Thyroid gland (tissue), 4 donors: Measurements from ENCODE around the gene LGR4. TPM values are rescaled to one million over a fixed set of nuclear protein-coding genes. Genes with fewer than 3 reads are reported as not detected.

Experiments used
- DNase-seq, 2 donors: peaks; one replicate each; pipeline ENCODE4 v3.0.0-alpha.2; 2019
- H3K27ac ChIP-seq, 3 donors: fragments of 200-600 bp; sonication (generic); 1 replicate in 2 of 3; 2 replicates in 1 of 3; pipeline ENCODE4 v1.5.1; 2016 to 2019; ENCODE audit warnings: mild to moderate bottlenecking in 1 of 3, moderate library complexity in 1 of 3
- H3K27me3 ChIP-seq: fragments of 200-600 bp; sonication (generic); one replicate; pipeline ENCODE4 v1.5.1; 2019
- H3K36me3 ChIP-seq, 2 donors: fragments of 200-600 bp; sonication (generic); one replicate each; pipeline ENCODE4 v1.5.1; 2016 to 2019
- H3K4me1 ChIP-seq, 2 donors: fragments of 200-600 bp; sonication (generic); one replicate each; pipeline ENCODE4 v1.5.1; 2017 to 2019
- H3K4me3 ChIP-seq, 3 donors: fragments of 200-600 bp; sonication (generic); replicated peaks in 1 of 3; 1 replicate in 2 of 3; 2 replicates in 1 of 3; pipeline ENCODE4 v1.5.1; 2016; ENCODE audit warnings: mild to moderate bottlenecking in 1 of 3
- H3K9me3 ChIP-seq: fragments of 200-600 bp; sonication (generic); one replicate; pipeline ENCODE4 v1.5.1; 2017
- POLR2A ChIP-seq, 2 donors: fragments of 450-650 bp; IDR thresholded peaks; one replicate each; pipeline ENCODE4 v1.6.1; 2017; ENCODE audit warnings: antibody characterized with exemption in 2 of 2, mild to moderate bottlenecking in 2 of 2, moderate library complexity in 1 of 2
- WGBS, 2 donors: methylation state at CpG; one replicate each; pipeline ENCODE4 v1.1.5; 2017; 5-methylcytosine and 5-hydroxymethylcytosine counted together
- intact Hi-C: fragments of 100-400 bp; cut with DNase I; formaldehyde crosslinking; loops from one replicate; pipeline ENCODE4 v1.15.1; 2023
- total RNA-seq, 4 donors: library from RNA; depleted of rRNA; stranded (reverse); fragments of >200 nt; gene quantifications; one replicate each; pipeline ENCODE4 v1.2.3, GENCODE V29; 2016
- TF ChIP-seq, protein P1 (sequence below), 6 experiments: fragments of 200-600 bp in 3 of 6; fragments of 450-650 bp in 3 of 6; sonication (generic) in 3 of 6; IDR thresholded peaks; one replicate each; pipeline ENCODE4 v1.5.1; 2016 to 2019; ENCODE audit warnings: antibody characterized with exemption in 6 of 6, mild to moderate bottlenecking in 2 of 6, inconsistent platforms in 1 of 6, moderate library complexity in 1 of 6

The LGR4 gene
- total RNA-seq, 4 donors from 2014 or later = 40.8 to 62.1 (median 50.2) TPM

DNA sequence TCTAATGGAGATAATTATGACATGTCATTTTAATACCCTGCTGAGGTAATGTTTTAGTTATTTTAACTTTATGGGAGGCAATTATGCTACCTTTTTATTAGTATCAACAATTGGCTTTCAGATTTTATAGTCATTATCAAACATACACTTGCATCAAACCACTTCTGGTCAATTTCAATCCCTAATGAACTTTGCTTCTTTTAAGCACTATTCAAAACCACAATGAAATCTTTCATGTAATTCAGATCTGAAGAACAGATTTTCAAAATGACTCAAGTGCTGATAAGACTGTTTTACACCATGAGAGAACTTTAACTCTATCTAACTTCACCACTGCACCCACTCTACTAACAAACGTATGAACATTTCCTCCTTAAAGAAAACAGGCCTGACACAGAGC, 83.7 kb downstream of the LGR4 start:
- Histone ChIP-seq H3K4me1 (peaks cover 12 to 27% of the 10 kb centered on the region in 2 donors), H3K4me3 (no peak overlapping the region), H3K9me3 (no peaks in the 10 kb centered on the region), H3K27me3 (no peaks in the 10 kb centered on the region), H3K27ac (no peak overlapping the region), H3K36me3 (no peaks in the 10 kb centered on the region)
- TF ChIP-seq POLR2A (IDR thresholded peaks at IDR 0.05) = no peak
- TF ChIP-seq, protein P1, sequence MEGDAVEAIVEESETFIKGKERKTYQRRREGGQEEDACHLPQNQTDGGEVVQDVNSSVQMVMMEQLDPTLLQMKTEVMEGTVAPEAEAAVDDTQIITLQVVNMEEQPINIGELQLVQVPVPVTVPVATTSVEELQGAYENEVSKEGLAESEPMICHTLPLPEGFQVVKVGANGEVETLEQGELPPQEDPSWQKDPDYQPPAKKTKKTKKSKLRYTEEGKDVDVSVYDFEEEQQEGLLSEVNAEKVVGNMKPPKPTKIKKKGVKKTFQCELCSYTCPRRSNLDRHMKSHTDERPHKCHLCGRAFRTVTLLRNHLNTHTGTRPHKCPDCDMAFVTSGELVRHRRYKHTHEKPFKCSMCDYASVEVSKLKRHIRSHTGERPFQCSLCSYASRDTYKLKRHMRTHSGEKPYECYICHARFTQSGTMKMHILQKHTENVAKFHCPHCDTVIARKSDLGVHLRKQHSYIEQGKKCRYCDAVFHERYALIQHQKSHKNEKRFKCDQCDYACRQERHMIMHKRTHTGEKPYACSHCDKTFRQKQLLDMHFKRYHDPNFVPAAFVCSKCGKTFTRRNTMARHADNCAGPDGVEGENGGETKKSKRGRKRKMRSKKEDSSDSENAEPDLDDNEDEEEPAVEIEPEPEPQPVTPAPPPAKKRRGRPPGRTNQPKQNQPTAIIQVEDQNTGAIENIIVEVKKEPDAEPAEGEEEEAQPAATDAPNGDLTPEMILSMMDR (IDR thresholded peaks at IDR 0.05) = no peak
- WGBS, 2 donors = 87 to 88% methylated on average over 1 of the region's 1 CpG
- intact Hi-C loops = no loop called here
- DNase-seq = no peak

DNA sequence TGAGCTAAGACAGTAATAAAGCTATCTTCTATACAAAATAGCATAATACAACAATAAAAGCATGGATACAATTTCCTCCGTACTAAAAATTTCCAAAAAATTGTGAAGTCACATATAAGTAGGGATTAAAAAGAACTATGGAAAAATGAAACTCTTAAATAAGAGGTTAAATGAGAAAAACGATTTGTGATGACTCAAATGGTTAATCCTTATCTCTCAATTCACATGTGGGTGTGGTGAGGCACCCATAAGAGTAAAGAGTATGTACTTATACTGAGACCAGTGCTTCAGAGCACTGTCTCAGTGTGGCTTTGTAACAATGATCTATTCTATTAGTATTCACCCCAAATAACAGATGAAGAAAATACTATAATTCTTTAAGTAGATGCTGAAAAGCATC, 84.6 kb downstream of the LGR4 start:
- no peaks in the 10 kb centered on the region for H3K9me3 ChIP-seq
- H3K4me1 ChIP-seq = peaks cover 11 to 27% of the 10 kb centered on the region in 2 donors
- H3K4me3 ChIP-seq = no peak overlapping the region
- no peak overlapping the region for H3K27ac ChIP-seq
- H3K36me3 ChIP-seq = no peaks in the 10 kb centered on the region
- TF ChIP-seq, protein P1 (IDR thresholded peaks at IDR 0.05) = no peak
- no peak for TF ChIP-seq POLR2A (IDR thresholded peaks at IDR 0.05)
- no peaks in the 10 kb centered on the region for H3K27me3 ChIP-seq
- intact Hi-C loops = no loop called here
- WGBS, 2 donors = 19 to 46% methylated on average over 2 of the region's 2 CpGs
- DNase-seq = no peak

DNA sequence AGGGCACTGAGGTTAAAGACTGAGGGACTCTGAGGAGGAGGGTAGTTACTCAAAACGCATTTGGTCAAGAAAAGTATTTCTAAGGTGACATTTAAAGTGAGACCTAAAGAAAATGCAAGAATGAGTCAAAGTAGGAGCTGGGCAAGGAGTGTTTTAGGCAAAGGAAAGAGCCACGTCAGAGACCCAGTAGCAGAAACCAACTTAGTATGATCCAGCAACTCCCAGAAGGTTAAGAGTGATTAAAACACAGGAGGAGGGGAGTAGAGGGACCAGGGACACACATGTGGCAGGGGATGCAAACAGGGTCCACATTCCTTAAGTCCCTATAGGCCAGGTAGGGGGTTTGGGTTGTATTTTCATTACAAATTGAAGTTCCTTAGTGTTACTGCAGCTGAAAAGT, 85.2 kb downstream of the LGR4 start:
- no peaks in the 10 kb centered on the region for H3K9me3 ChIP-seq
- TF ChIP-seq, protein P1 (IDR thresholded peaks at IDR 0.05) = no peak
- TF ChIP-seq POLR2A (IDR thresholded peaks at IDR 0.05) = no peak
- H3K4me3 ChIP-seq = no peak overlapping the region
- no peak for DNase-seq
- intact Hi-C loops = no loop called here
- WGBS, 2 donors = 46 to 49% methylated on average over 2 of the region's 2 CpGs
- peaks cover 7 to 25% of the 10 kb centered on the region in 2 donors for H3K4me1 ChIP-seq
- H3K27ac ChIP-seq = no peak overlapping the region
- H3K27me3 ChIP-seq = no peaks in the 10 kb centered on the region
- no peaks in the 10 kb centered on the region for H3K36me3 ChIP-seq

DNA sequence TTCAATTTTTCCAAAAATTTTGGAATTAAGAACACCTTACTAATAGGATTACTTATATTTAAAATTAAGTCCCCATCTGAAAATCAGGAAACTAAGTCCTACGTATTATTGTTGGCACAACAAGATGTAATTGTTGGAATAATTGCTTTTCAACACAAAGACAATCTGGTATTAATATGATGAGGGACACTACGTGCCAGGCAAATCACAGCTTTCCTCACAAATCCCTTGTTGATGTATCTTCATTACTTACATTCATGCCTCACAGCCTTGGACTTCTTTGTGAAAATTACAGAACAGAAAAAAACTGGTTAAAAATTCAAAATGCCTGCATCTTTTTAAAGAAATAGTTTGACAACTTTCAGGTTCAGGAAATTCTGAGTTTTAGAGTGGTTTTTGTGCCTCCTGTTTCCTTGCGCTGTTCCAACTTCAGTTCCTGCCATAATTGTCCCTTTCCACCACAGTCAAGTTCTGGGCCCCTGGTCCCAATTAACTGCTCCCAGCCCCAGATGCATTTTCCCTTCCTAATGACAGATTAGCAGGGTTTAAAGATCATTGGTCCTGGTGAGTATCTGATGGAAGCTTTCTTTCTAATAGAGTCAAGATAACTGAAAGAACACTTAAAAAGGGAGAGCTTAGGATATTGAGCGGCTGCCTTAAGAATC, 86.3 kb downstream of the LGR4 start:
- TF ChIP-seq POLR2A (IDR thresholded peaks at IDR 0.05) = no peak
- TF ChIP-seq, protein P1 (IDR thresholded peaks at IDR 0.05) = no peak
- peaks cover 0 to 17% of the 10 kb centered on the region in 2 donors for H3K4me1 ChIP-seq
- intact Hi-C loops = no loop called here
- H3K9me3 ChIP-seq = no peaks in the 10 kb centered on the region
- no peak overlapping the region for H3K4me3 ChIP-seq
- WGBS, 2 donors = 87 to 93% methylated on average over 4 of the region's 4 CpGs
- H3K36me3 ChIP-seq = no peaks in the 10 kb centered on the region
- DNase-seq = no peak
- no peak overlapping the region for H3K27ac ChIP-seq
- no peaks in the 10 kb centered on the region for H3K27me3 ChIP-seq

DNA sequence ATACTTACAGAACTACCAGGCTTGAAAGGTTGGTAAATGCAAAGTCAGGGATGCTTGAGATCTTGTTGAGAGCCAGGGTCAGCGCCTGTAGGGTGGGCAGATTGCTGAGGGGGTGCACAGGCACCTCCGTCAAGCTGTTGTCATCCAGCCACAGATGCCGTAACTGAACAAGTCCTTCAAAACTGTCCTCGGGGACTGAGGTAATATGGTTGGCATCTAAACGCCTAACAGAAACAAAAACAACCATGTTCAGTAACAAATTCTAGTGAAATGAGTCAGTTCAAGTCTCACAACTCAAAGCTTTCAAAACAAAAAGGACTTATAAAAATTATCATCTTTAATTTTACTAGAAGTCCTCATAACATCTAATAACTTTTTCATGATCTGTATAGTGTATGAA, 87.3 kb downstream of the LGR4 start:
- intact Hi-C loops = no loop called here
- Histone ChIP-seq H3K9me3 (no peaks in the 10 kb centered on the region), H3K4me3 (no peak overlapping the region), H3K4me1 (peaks cover 0 to 17% of the 10 kb centered on the region in 2 donors), H3K27me3 (no peaks in the 10 kb centered on the region), H3K27ac (no peak overlapping the region), H3K36me3 (no peaks in the 10 kb centered on the region)
- TF ChIP-seq POLR2A (IDR thresholded peaks at IDR 0.05) = no peak
- TF ChIP-seq, protein P1 (IDR thresholded peaks at IDR 0.05) = no peak
- 49 to 62% methylated on average over 5 of the region's 5 CpGs for WGBS, 2 donors
- DNase-seq = peak in 1 of 2 donors; percentile 20
